HFF-Myc (cell line): Measurements from ENCODE around the gene ACTC1.
A peak's percentile ranks its signal among the peaks of the same experiment; 100 is the strongest.

Experiments
- DNase-seq: peaks from one replicate; pipeline ENCODE4 v3.0.0-alpha.2; 2011; ENCODE audit warnings: low read depth; ENCODE audit errors: extremely low read depth
- H3K4me3 ChIP-seq: replicated peaks from 2 replicates; pipeline ENCODE4 v1.5.1; 2011; ENCODE audit warnings: low read depth, mild to moderate bottlenecking, control low read depth, low read length
- CTCF ChIP-seq: IDR thresholded peaks from 2 replicates; pipeline ENCODE4 v1.5.1; 2012; ENCODE audit warnings: mild to moderate bottlenecking, low read depth, low read length, control low read depth; ENCODE audit errors: missing control alignments

ACTC1 gene

DNA sequence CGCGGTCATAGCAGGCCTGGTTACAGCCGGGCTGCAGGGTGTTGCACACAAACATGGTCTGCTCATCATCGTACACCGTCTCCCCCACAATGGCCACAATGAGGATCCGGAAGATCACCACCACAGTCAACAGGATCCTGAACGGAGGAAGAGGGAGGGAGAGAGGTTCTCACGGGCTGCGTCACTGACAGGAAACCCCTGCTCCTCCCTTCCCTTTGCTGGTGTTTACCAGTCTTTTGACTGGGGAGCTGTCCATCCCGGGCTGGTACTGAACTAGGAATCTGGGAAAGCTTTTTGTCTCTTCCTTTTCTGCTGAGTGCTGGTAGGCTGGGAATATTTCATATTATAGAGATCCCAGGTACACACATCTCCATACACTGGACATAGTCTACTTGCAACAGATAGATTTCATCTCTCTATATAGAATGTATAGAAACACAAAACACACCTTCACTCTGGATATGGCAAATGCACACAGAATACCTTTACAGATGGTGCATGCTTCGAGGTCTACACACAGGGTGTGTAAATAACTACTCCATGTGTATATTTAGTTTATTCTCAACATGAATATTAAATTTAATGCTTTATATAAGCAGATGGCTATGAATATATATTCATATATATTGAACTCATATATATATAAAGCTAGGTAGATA, 42.0 kb downstream of the ACTC1 start:
- H3K4me3 ChIP-seq = no peak overlapping the region
- no peak for TF ChIP-seq CTCF
- DNase-seq = peak; percentile 40

- no peak for DNase-seq
- TF ChIP-seq CTCF = no peak
- no peak overlapping the region for H3K4me3 ChIP-seq
Measured at GRCh38 chr15:34749691-34750090, 45.7 kb downstream of the ACTC1 start.
